ENCODE results near the gene FGF14. TPM values are rescaled to one million over a fixed set of nuclear protein-coding genes. Genes with fewer than 3 reads are reported as not detected.

Gene FGF14
- total RNA-seq, 2 donors from 2014 or later, result under 0.01 to 0.28 TPM

GRCh38 chr13:102183509-102184182, 218.2 kb downstream of the FGF14 start:
- Histone ChIP-seq H3K4me1 (replicated peaks) (no peaks in the 10 kb centered on the region), H3K4me3 (no peak overlapping the region), H3K27ac (no peak overlapping the region), H3K27me3 (replicated peaks; ENCODE audit: insufficient read depth) (no peaks in the 10 kb centered on the region), H3K36me3 (no peaks in the 10 kb centered on the region), H3K9me3 (no peaks in the 10 kb centered on the region)
- DNase-seq (ENCODE audit: low spot score), result no peak
- intact Hi-C loops (cut with DNase I), result no loop called here
- TF ChIP-seq CTCF (IDR thresholded peaks at IDR 0.05), result no peak
- no peak for TF ChIP-seq POLR2A (IDR thresholded peaks at IDR 0.05)
- TF ChIP-seq POLR2AphosphoS5 (IDR thresholded peaks at IDR 0.05), result no peak
- WGBS, result 87% methylated on average over 4 of the region's 4 CpGs

DNA sequence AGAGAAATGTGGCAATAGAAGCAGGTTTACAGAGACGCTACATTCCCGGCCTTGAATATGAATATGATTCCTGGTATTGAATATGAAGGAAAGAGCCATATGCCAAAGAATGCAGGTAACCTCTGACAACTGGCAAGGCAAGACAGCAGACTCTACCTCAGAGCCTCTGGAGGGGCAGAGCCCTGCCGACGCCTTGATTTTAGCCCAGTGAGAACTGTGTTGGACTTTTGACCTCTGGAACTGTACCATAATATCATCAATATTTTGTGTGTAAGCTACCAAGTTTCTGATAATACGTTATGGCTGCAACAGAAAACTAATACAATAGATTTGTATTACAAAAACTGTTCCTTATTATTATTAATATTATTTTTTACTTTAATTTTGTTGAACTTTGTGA, 219.7 kb downstream of the FGF14 start:
- H3K4me3 ChIP-seq, result no peak overlapping the region
- no peak for TF ChIP-seq POLR2A (IDR thresholded peaks at IDR 0.05)
- no peak for TF ChIP-seq POLR2AphosphoS5 (IDR thresholded peaks at IDR 0.05)
- no peak for TF ChIP-seq CTCF (IDR thresholded peaks at IDR 0.05)
- H3K4me1 ChIP-seq (replicated peaks), result no peaks in the 10 kb centered on the region
- WGBS, result 95% methylated on average over 5 of the region's 5 CpGs
- H3K27ac ChIP-seq, result no peak overlapping the region
- intact Hi-C loops (cut with DNase I), result no loop called here
- no peaks in the 10 kb centered on the region for H3K9me3 ChIP-seq
- H3K27me3 ChIP-seq (replicated peaks; ENCODE audit: insufficient read depth), result no peaks in the 10 kb centered on the region
- DNase-seq (ENCODE audit: low spot score), result no peak
- no peaks in the 10 kb centered on the region for H3K36me3 ChIP-seq

GRCh38 chr13:102177431-102177830, 224.4 kb downstream of the FGF14 start:
- H3K4me1 ChIP-seq (replicated peaks), result no peaks in the 10 kb centered on the region
- no peaks in the 10 kb centered on the region for H3K27me3 ChIP-seq (replicated peaks; ENCODE audit: insufficient read depth)
- H3K27ac ChIP-seq, result no peak overlapping the region
- no peaks in the 10 kb centered on the region for H3K36me3 ChIP-seq
- no peak overlapping the region for H3K4me3 ChIP-seq
- intact Hi-C loops (cut with DNase I), result no loop called here
- no peak for DNase-seq (ENCODE audit: low spot score)
- no peaks in the 10 kb centered on the region for H3K9me3 ChIP-seq
- TF ChIP-seq POLR2A (IDR thresholded peaks at IDR 0.05) (no peak), POLR2AphosphoS5 (IDR thresholded peaks at IDR 0.05) (no peak), CTCF (IDR thresholded peaks at IDR 0.05) (no peak)

GRCh38 chr13:102176846-102177245, 225.0 kb downstream of the FGF14 start:
- no peak for DNase-seq (ENCODE audit: low spot score)
- Histone ChIP-seq H3K4me1 (replicated peaks) (no peaks in the 10 kb centered on the region), H3K36me3 (no peaks in the 10 kb centered on the region), H3K4me3 (no peak overlapping the region), H3K27me3 (replicated peaks; ENCODE audit: insufficient read depth) (no peaks in the 10 kb centered on the region), H3K9me3 (no peaks in the 10 kb centered on the region), H3K27ac (no peak overlapping the region)
- intact Hi-C loops (cut with DNase I), result no loop called here
- TF ChIP-seq POLR2A (IDR thresholded peaks at IDR 0.05) (no peak), CTCF (IDR thresholded peaks at IDR 0.05) (no peak), POLR2AphosphoS5 (IDR thresholded peaks at IDR 0.05) (no peak)
- WGBS, result 21% methylated on average over 4 of the region's 4 CpGs

DNA sequence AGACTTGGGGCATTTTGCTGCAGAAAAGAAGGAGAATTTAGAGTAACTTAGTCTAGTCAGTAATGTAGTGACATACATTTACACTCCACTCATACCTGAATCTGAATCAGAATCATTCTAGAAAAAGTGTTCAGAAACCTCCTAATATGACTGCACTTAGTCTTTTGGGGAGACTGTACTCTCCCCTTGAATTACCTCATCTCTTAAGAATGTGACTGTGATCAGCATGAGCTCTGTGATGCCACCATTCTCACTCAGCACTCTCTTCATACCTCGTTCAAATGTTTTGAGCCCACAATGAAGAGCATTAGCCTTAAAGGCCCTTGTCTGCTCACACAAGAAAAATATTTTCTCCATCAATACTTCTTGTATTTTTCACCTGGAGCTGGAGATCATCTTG, 229.4 kb downstream of the FGF14 start:
- Histone ChIP-seq H3K4me1 (replicated peaks) (no peaks in the 10 kb centered on the region), H3K4me3 (no peak overlapping the region), H3K27me3 (replicated peaks; ENCODE audit: insufficient read depth) (no peaks in the 10 kb centered on the region), H3K36me3 (no peaks in the 10 kb centered on the region), H3K9me3 (no peaks in the 10 kb centered on the region), H3K27ac (no peak overlapping the region)
- intact Hi-C loops (cut with DNase I), result no loop called here
- DNase-seq (ENCODE audit: low spot score), result no peak
- 77% methylated on average over 1 of the region's 1 CpG for WGBS
- TF ChIP-seq POLR2AphosphoS5 (IDR thresholded peaks at IDR 0.05) (no peak), POLR2A (IDR thresholded peaks at IDR 0.05) (no peak)
